HEK293T (cell line): Measurements from ENCODE around the gene MGST1.

Source experiments
- BHLHE40 ChIP-seq: fragments of 450-650 bp; IDR thresholded peaks from 2 replicates; pipeline ENCODE4 v1.6.1; 2016; ENCODE audit warnings: mild to moderate bottlenecking, moderate library complexity, borderline replicate concordance
- TF ChIP-seq, protein P1 (sequence below): fragments of 450-650 bp; IDR thresholded peaks from 2 replicates; pipeline ENCODE4 v1.6.1; 2016

DNA sequence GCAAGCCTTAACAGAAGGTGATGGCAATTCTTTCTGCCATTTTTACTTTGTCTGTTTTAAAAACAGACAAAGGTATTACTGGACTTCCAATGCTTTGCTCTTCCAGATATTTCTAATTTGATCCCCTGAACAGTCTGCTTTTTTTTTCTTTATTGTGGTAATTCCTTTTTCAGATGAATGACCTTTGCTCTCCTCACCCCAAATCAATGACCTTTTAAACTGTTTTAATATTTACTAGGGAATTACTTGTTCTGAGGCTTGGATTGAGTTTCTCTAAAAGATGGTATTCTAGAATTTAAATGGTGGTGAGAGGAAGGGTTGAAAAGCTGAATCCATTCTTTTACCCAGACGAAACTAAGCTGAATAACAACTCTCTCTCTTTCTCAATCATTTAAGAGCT lies 2.3 kb upstream of the MGST1 start:
- TF ChIP-seq BHLHE40: no peak
- TF ChIP-seq, protein P1, sequence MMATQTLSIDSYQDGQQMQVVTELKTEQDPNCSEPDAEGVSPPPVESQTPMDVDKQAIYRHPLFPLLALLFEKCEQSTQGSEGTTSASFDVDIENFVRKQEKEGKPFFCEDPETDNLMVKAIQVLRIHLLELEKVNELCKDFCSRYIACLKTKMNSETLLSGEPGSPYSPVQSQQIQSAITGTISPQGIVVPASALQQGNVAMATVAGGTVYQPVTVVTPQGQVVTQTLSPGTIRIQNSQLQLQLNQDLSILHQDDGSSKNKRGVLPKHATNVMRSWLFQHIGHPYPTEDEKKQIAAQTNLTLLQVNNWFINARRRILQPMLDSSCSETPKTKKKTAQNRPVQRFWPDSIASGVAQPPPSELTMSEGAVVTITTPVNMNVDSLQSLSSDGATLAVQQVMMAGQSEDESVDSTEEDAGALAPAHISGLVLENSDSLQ: no peak
